K562 (cell line): ENCODE measurements around the gene ATOSA. TPM values are rescaled to one million over a fixed set of nuclear protein-coding genes. Genes with fewer than 3 reads are reported as not detected.

ENCODE experiments used
- ATAC-seq: fragments of 200-7000 bp; cut with Tn5 transposase; 3 replicates; pipeline ENCODE4 v1.9.1; 2020; ENCODE audit warnings: moderate library complexity
- BruUV-seq: library from RNA; stranded (reverse); fragments of 400-500 nt; replicated peaks from 2 replicates; lab custom pipeline; 2021; lab: Mats Ljungman, UMichigan
- CTCF ChIA-PET: fragments of 300-600 bp; formaldehyde crosslinking; extraction: SDS; loops from one replicate; lab custom pipeline; 2021; ENCODE audit warnings: low intra/inter-chr PET ratio; lab: Yijun Ruan, JAX
- POLR2A ChIA-PET: fragments of 300-600, 350-650 bp; sonication (Branson Sonifier 250); formaldehyde crosslinking; extraction: SDS; loops from one replicate; lab custom pipeline; 2021; ENCODE audit warnings: antibody characterized with exemption, inconsistent platforms; lab: Yijun Ruan, JAX
- DNase-seq, 4 experiments: peaks; one replicate each; pipeline versions ENCODE4 v3.0.0 to v3.0.0-alpha.2; 2011 to 2018; ENCODE audit warnings: low spot score in 3 of 4, mixed read lengths in 3 of 4; ENCODE audit errors: extremely low read depth in 1 of 4
- FAIRE-seq: peaks from 2 replicates; lab custom pipeline; 2011; peaks lifted over from hg19 to GRCh38; lab: Jason Lieb, UNC
- H2AFZ ChIP-seq: 2 replicates; pipeline ENCODE4 v1.6.0; 2011; ENCODE audit warnings: low read depth, low read length, control low read depth, inconsistent platforms
- H3K27ac ChIP-seq: fragments of 200-600 bp; 3 replicates; pipeline ENCODE4 v1.8.0; 2011; ENCODE audit warnings: low read depth, mild to moderate bottlenecking, control low read depth, inconsistent platforms, low read length, moderate library complexity, mixed read lengths; ENCODE audit errors: extremely low read depth
- H3K27me3 ChIP-seq, 2 experiments: fragments of 300-600 bp in 1 of 2; 2 replicates in 1 of 2; 3 replicates in 1 of 2; pipeline versions ENCODE4 v1.6.0 to v1.8.0; 2011; ENCODE audit warnings: inconsistent platforms in 2 of 2, low read length in 2 of 2, mild to moderate bottlenecking in 1 of 2, mixed read lengths in 1 of 2, moderate library complexity in 1 of 2; ENCODE audit not compliant: control insufficient read depth in 2 of 2, insufficient read depth in 2 of 2
- H3K36me3 ChIP-seq: fragments of 300-600 bp; 3 replicates; pipeline ENCODE4 v1.8.0; 2011; ENCODE audit warnings: mild to moderate bottlenecking, low read length, inconsistent platforms; ENCODE audit not compliant: control insufficient read depth, insufficient read depth
- H3K4me1 ChIP-seq, 2 experiments: fragments of 200-600 bp in 1 of 2; replicated peaks in 1 of 2; 2 replicates in 1 of 2; 3 replicates in 1 of 2; pipeline versions ENCODE4 v1.5.1 to v1.8.0; 2011; ENCODE audit warnings: inconsistent platforms in 2 of 2, low read length in 2 of 2, mild to moderate bottlenecking in 1 of 2, mixed read lengths in 1 of 2, moderate library complexity in 1 of 2; ENCODE audit not compliant: control insufficient read depth in 2 of 2, insufficient read depth in 2 of 2
- H3K4me2 ChIP-seq: 2 replicates; pipeline ENCODE4 v1.6.1; 2011; ENCODE audit warnings: low read length, control low read depth, inconsistent platforms, mixed read lengths; ENCODE audit not compliant: insufficient read depth
- H3K4me3 ChIP-seq: fragments of 200-600 bp; sonication (generic), shearing (Covaris generic); 2 replicates; pipeline ENCODE4 v1.5.1; 2016; ENCODE audit warnings: control low read depth, inconsistent platforms
- H3K79me2 ChIP-seq: fragments of 200-600 bp; 3 replicates; pipeline ENCODE4 v1.8.0; 2011; ENCODE audit warnings: low read length, inconsistent platforms; ENCODE audit not compliant: control insufficient read depth, insufficient read depth
- H3K9ac ChIP-seq, 2 experiments: 2 replicates each; pipeline versions ENCODE4 v1.6.0 to v1.6.1; 2011; ENCODE audit warnings: low read depth in 2 of 2, low read length in 2 of 2, control low read depth in 1 of 2, inconsistent platforms in 1 of 2, mild to moderate bottlenecking in 1 of 2, mixed read lengths in 1 of 2; ENCODE audit not compliant: insufficient read depth in 1 of 2
- H3K9me1 ChIP-seq: one replicate; pipeline ENCODE4 v1.6.0; 2011; ENCODE audit warnings: inconsistent platforms, mild to moderate bottlenecking, low read length, moderate library complexity; ENCODE audit not compliant: control insufficient read depth, insufficient read depth
- H3K9me3 ChIP-seq: replicated peaks from 2 replicates; pipeline ENCODE4 v1.5.1; 2011; ENCODE audit warnings: low read depth, low read length, inconsistent platforms; ENCODE audit not compliant: control insufficient read depth, insufficient read depth
- H4K20me1 ChIP-seq: replicated peaks from 2 replicates; pipeline ENCODE4 v1.6.1; 2011; ENCODE audit warnings: low read length, inconsistent platforms, mixed read lengths; ENCODE audit not compliant: control insufficient read depth, insufficient read depth
- ADNP ChIP-seq: fragments of 200-800 bp; sonication (Bioruptor generic); IDR thresholded peaks from 2 replicates; pipeline ENCODE4 v1.6.1; 2016; ENCODE audit warnings: missing genetic modification characterization, missing compliant biosample characterization
- E2F3 ChIP-seq: fragments of 250-450 bp; sonication (Bioruptor Pico); IDR thresholded peaks from 2 replicates; pipeline ENCODE4 v1.4.0; 2020; ENCODE audit warnings: mild to moderate bottlenecking
- EP400 ChIP-seq: fragments of 450-650 bp; IDR thresholded peaks from 2 replicates; pipeline ENCODE4 v1.6.1; 2017; ENCODE audit warnings: antibody characterized with exemption, mild to moderate bottlenecking, moderate library complexity
- NFIC ChIP-seq: fragments of 450-650 bp; IDR thresholded peaks from 2 replicates; pipeline ENCODE4 v1.6.1; 2017; ENCODE audit warnings: mild to moderate bottlenecking, inconsistent platforms
- SMAD3 ChIP-seq: fragments of 450-650 bp; formaldehyde crosslinking; conservative IDR thresholded peaks from 2 replicates; pipeline ENCODE4 v1.4.0; 2020; ENCODE audit warnings: mild to moderate bottlenecking
- SPI1 ChIP-seq: IDR thresholded peaks from 2 replicates; pipeline ENCODE4 v1.6.1; 2011; ENCODE audit warnings: low read depth, low read length, control low read depth, borderline replicate concordance
- TCF7 ChIP-seq: sonication (generic); IDR thresholded peaks from 2 replicates; pipeline ENCODE4 v1.6.1; 2016; ENCODE audit warnings: antibody characterized with exemption, borderline replicate concordance
- ZNF354B ChIP-seq: fragments of 250-450 bp; sonication (Bioruptor Pico); IDR thresholded peaks from 2 replicates; pipeline ENCODE4 v1.4.0; 2020
- WGBS: fragments of 100-300 bp; shearing (Covaris generic); methylation state at CpG from one replicate; pipeline ENCODE4 v1.1.6; 2016; ENCODE audit warnings: low coverage, mixed read lengths; ENCODE audit not compliant: insufficient coverage; ENCODE audit errors: missing lambda C conversion rate; 5-methylcytosine and 5-hydroxymethylcytosine counted together
- in situ Hi-C: fragments of 300-500 bp; cut with MboI; formaldehyde crosslinking; loops from 4 replicates; pipeline ENCODE4 v1.15.0; 2018; ENCODE audit warnings: inconsistent platforms, mixed read lengths
- intact Hi-C: fragments of 100-400 bp; cut with micrococcal nuclease; formaldehyde crosslinking; loops from 2 replicates; pipeline ENCODE4 v1.14.2; 2022
- polyA plus RNA-seq, 8 experiments: library from polyadenylated mRNA; depleted of rRNA in 4 of 8; stranded (reverse) in 5 of 8; unstranded in 3 of 8; fragments of >200 nt; fragmentation: Nextera tagmentation in 2 of 8; fragmentation: Illumina TruSeq in 1 of 8; extraction: Ambion mirVana in 2 of 8; extraction: Trizol in 1 of 8; gene quantifications; 2 replicates each; pipeline versions ENCODE4 v1.2.1 to v1.2.3, GENCODE V29; 2011 to 2014; ENCODE audit warnings: inconsistent platforms in 1 of 8, missing spikeins in 1 of 8
- total RNA-seq, 7 experiments: library from RNA; depleted of rRNA in 6 of 7; stranded (reverse); fragments of >200 nt in 6 of 7; fragmentation: Illumina TruSeq in 2 of 7; extraction: Trizol in 2 of 7; gene quantifications; 2 replicates each; pipeline versions ENCODE4 v1.2.1 to v1.2.3, GENCODE V29; 2011 to 2021; ENCODE audit warnings: low replicate concordance in 1 of 7

ATOSA gene
- total and polyA plus RNA-seq, 9 of the 15 experiments (the other 6 are each of a cell fraction or from before 2014, with no cell fraction given): 2.0 to 6.1 (median 3.9) TPM

DNA sequence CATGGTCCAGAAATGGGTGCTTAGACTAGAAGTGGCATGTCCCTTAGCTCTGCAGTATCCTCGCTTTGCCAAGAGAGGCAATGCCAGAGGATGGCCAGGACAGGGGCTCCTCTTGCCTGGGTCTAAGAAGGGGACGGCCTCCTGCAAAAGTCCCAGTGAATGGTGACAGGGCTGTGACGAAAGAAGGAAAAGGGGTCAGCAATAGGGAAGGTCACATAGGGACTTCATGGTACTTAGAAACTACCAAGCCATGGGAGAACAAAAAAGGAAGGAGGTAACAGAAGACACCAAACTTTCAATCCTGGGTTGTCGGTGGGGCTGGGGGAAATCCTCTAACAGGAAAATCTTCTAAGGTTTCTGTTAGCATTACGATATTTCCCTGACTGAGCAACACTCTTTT, 36.2 kb upstream of the ATOSA start (continued):
- TF ChIP-seq SMAD3 (CRISPR knock-in tag) (no peak), TCF7 (no peak), EP400 (no peak), ADNP (tag) (no peak), ZNF354B (no peak)

DNA sequence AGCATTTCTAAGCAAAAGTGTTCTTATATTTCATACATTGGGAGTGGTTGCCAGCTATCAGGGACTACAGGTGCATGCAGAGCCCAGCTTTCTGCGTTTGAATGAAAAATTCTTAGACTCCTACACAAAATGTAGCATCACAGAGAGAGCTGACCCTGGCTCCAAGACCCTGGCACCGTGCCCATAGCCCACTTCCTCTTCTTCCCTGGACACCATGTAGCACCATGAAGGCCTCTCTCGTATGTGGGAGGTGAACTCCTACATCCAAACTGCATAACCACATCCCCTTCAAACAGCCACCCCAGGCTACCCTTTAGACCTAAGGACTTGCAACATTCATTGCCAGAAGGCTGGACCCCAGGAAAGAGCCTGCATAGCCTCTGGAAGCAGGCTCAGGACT, 35.8 kb upstream of the ATOSA start:
- Histone ChIP-seq H3K79me2 (no peaks in the 10 kb centered on the region), H3K9ac (no peak overlapping the region), H3K4me2 (no peak overlapping the region), H3K9me1 (no peaks in the 10 kb centered on the region), H3K4me1 (no peaks in the 10 kb centered on the region), H2AFZ (no peak overlapping the region), H3K27ac (no peak overlapping the region), H4K20me1 (no peaks in the 10 kb centered on the region), H3K27me3 (peaks cover 0 to 5% of the 10 kb centered on the region in 2 experiments; a peak in 1 of 5 replicates), H3K4me3 (no peak overlapping the region), H3K36me3 (no peaks in the 10 kb centered on the region), H3K9me3 (no peaks in the 10 kb centered on the region)
- DNase-seq (no peak), FAIRE-seq (no peak), ATAC-seq (no peak)
- in situ Hi-C loops (no loop called here), intact Hi-C loops (loop anchor here (10.0 kb wide), 1 partner anchor 60 kb away; no protein-coding TSS in a partner anchor)
- WGBS: 0% methylated on average over 3 of the region's 3 CpGs
- TF ChIP-seq E2F3 (CRISPR knock-in tag) (no peak), SPI1 (peak; percentile 55), NFIC (peak; percentile 30; the same call in 1 of the 2 replicates)
- ChIA-PET POLR2A (interaction anchor here (0.9 kb wide), 1 partner anchor 23 kb away, joined by 3 read pairs; no protein-coding TSS in a partner anchor), CTCF (no interaction called here)
- BruUV-seq: no TSS peak
